Liver (tissue), 9 donors: ENCODE results near the gene TRPM2. TPM values are rescaled to one million over a fixed set of nuclear protein-coding genes. Genes with fewer than 3 reads are reported as not detected.

ENCODE experiments used
- DNase-seq: peaks from one replicate; pipeline ENCODE4 v3.0.0-alpha.2; 2017; ENCODE audit warnings: low spot score
- H3K27ac ChIP-seq, 2 donors: one replicate each; pipeline ENCODE4 v1.7.0; 2013; ENCODE audit warnings: inconsistent platforms in 2 of 2, low read length in 2 of 2, control low read depth in 1 of 2, low read depth in 1 of 2, mild to moderate bottlenecking in 1 of 2
- H3K27me3 ChIP-seq, 4 donors: one replicate each; pipeline versions ENCODE4 v1.6.1 to v1.7.0; 2013; ENCODE audit warnings: low read length in 3 of 4, inconsistent platforms in 1 of 4, mild to moderate bottlenecking in 1 of 4, moderate library complexity in 1 of 4; ENCODE audit not compliant: control insufficient read depth in 4 of 4, insufficient read depth in 4 of 4
- H3K36me3 ChIP-seq, 4 donors: one replicate each; pipeline versions ENCODE4 v1.6.1 to v1.7.0; 2013; ENCODE audit warnings: low read length in 3 of 4, mild to moderate bottlenecking in 3 of 4, low read depth in 1 of 4, moderate library complexity in 1 of 4; ENCODE audit not compliant: control insufficient read depth in 4 of 4, insufficient read depth in 3 of 4
- H3K4me1 ChIP-seq, 4 donors: one replicate each; pipeline versions ENCODE4 v1.6.1 to v1.7.0; 2013; ENCODE audit warnings: low read length in 3 of 4, mild to moderate bottlenecking in 3 of 4, moderate library complexity in 1 of 4; ENCODE audit not compliant: control insufficient read depth in 4 of 4, insufficient read depth in 4 of 4
- H3K4me3 ChIP-seq, 3 donors: one replicate each; pipeline versions ENCODE4 v1.6.1 to v1.7.0; 2013; ENCODE audit warnings: low read length in 3 of 3, control low read depth in 1 of 3, low read depth in 1 of 3, mild to moderate bottlenecking in 1 of 3
- H3K9ac ChIP-seq, 2 donors: one replicate each; pipeline ENCODE4 v1.7.0; 2013; ENCODE audit warnings: low read length in 2 of 2, mild to moderate bottlenecking in 2 of 2, moderate library complexity in 2 of 2, control low read depth in 1 of 2, low read depth in 1 of 2
- H3K9me3 ChIP-seq, 4 donors: one replicate each; pipeline versions ENCODE4 v1.6.1 to v1.7.0; 2013; ENCODE audit warnings: low read length in 3 of 4; ENCODE audit not compliant: control insufficient read depth in 4 of 4
- ATF3 ChIP-seq: IDR thresholded peaks from 2 replicates; pipeline ENCODE4 v1.6.1; 2016; ENCODE audit warnings: antibody characterized with exemption
- EGR1 ChIP-seq, 2 donors: IDR thresholded peaks; 2 replicates each; pipeline ENCODE4 v1.6.1; 2016 to 2018; ENCODE audit warnings: antibody characterized with exemption in 2 of 2, low read depth in 2 of 2
- FOXA1 ChIP-seq: IDR thresholded peaks from 2 replicates; pipeline ENCODE4 v1.6.1; 2016; ENCODE audit warnings: antibody characterized with exemption
- FOXA2 ChIP-seq: IDR thresholded peaks from 2 replicates; pipeline ENCODE4 v1.6.1; 2016; ENCODE audit warnings: antibody characterized with exemption
- GABPA ChIP-seq, 2 donors: IDR thresholded peaks in 1 of 2; conservative IDR thresholded peaks in 1 of 2; 2 replicates each; pipeline ENCODE4 v1.6.1; 2016; ENCODE audit warnings: antibody characterized with exemption in 2 of 2, mild to moderate bottlenecking in 1 of 2, moderate library complexity in 1 of 2
- HNF4A ChIP-seq, 2 donors: conservative IDR thresholded peaks; 2 replicates each; pipeline ENCODE4 v1.6.1; 2016; ENCODE audit warnings: antibody characterized with exemption in 2 of 2, mild to moderate bottlenecking in 2 of 2
- HNF4G ChIP-seq: IDR thresholded peaks from 2 replicates; pipeline ENCODE4 v1.6.1; 2016; ENCODE audit warnings: antibody characterized with exemption
- JUND ChIP-seq, 2 donors: IDR thresholded peaks; 2 replicates each; pipeline ENCODE4 v1.6.1; 2016; ENCODE audit warnings: antibody characterized with exemption in 2 of 2
- NR2F2 ChIP-seq: IDR thresholded peaks from 2 replicates; pipeline ENCODE4 v1.6.1; 2016; ENCODE audit warnings: antibody characterized with exemption
- RAD21 ChIP-seq, 2 donors: IDR thresholded peaks; 2 replicates each; pipeline ENCODE4 v1.6.1; 2016; ENCODE audit warnings: antibody characterized with exemption in 2 of 2, mild to moderate bottlenecking in 2 of 2
- RXRA ChIP-seq, 2 donors: IDR thresholded peaks; 2 replicates each; pipeline ENCODE4 v1.6.1; 2017 to 2018; ENCODE audit warnings: antibody characterized with exemption in 2 of 2, mild to moderate bottlenecking in 1 of 2
- SP1 ChIP-seq: IDR thresholded peaks from 2 replicates; pipeline ENCODE4 v1.6.1; 2018; ENCODE audit warnings: antibody characterized with exemption, mild to moderate bottlenecking
- ZBTB33 ChIP-seq: IDR thresholded peaks from 2 replicates; pipeline ENCODE4 v1.6.1; 2016; ENCODE audit warnings: antibody characterized with exemption
- WGBS: extraction: QIAGEN DNeasy Blood & Tissue Kit; methylation state at CpG from one replicate; pipeline ENCODE4 v1.1.7; 2013; 5-methylcytosine and 5-hydroxymethylcytosine counted together
- polyA plus RNA-seq, 2 donors: library from polyadenylated mRNA; stranded (reverse) in 1 of 2; unstranded in 1 of 2; fragments of 200-250 nt in 1 of 2; fragments of >200 nt in 1 of 2; fragmentation: Nextera tagmentation in 1 of 2; extraction: Ambion mirVana in 1 of 2; gene quantifications; one replicate each; pipeline versions ENCODE4 v1.2.1 to v1.2.3, GENCODE V29; 2013 to 2015
- total RNA-seq, 2 donors: library from RNA; depleted of rRNA; stranded (reverse); fragments of >200 nt; gene quantifications; one replicate each; pipeline ENCODE4 v1.2.3, GENCODE V29; 2014
- TF ChIP-seq, protein P1 (sequence below): IDR thresholded peaks from 2 replicates; pipeline ENCODE4 v1.6.1; 2016; ENCODE audit warnings: antibody characterized with exemption
- TF ChIP-seq, protein P2 (sequence below): fragments of 150-350 bp; IDR thresholded peaks from 2 replicates; pipeline ENCODE4 v1.5.1; 2017; ENCODE audit warnings: improper control_type of control experiment, low read depth, low read length; ENCODE audit not compliant: missing input control
- donor health status: healthy.
- donor health status: healthy.
- donor health status: healthy.
- donor health status: healthy.
- donor health status: healthy.

TRPM2 gene
- total and polyA plus RNA-seq, 4 donors: 0.43 to 1.3 (median 0.63) TPM

DNA sequence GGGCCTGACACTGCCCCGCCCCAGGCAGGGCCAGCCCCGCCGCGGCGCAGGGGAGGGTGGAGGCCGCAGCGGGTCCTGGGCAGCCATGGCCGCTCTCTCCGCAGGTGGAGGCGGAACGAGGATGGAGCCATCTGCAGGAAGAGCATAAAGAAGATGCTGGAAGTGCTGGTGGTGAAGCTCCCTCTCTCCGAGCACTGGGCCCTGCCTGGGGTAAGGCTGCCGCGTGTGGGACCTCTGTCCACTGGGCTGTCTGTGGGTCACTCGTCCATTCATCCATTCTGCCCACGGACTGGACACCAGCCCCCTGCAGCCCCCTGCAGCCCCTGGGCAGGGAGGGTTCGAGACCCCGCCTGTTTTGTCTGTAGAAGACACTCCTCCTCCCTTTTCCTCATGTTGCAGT, 83.5 kb downstream of the TRPM2 start:
- H3K36me3 ChIP-seq: no peaks in the 10 kb centered on the region
- no peak overlapping the region for H3K27ac ChIP-seq
- H3K9ac ChIP-seq: no peak overlapping the region
- WGBS: 93% methylated on average over 18 of the region's 18 CpGs
- H3K27me3 ChIP-seq: no peaks in the 10 kb centered on the region
- no peak for TF ChIP-seq SP1
- no peak for TF ChIP-seq GABPA (IDR thresholded peaks at IDR 0.05 in 1 of 2, conservative IDR thresholded peaks at IDR 0.05 in 1 of 2)
- no peak for TF ChIP-seq EGR1 (IDR thresholded peaks at IDR 0.05; ENCODE audit: low read depth in 2 of 2)
- no peak for TF ChIP-seq HNF4A (conservative IDR thresholded peaks at IDR 0.05)
- no peak for TF ChIP-seq FOXA2
- TF ChIP-seq ZBTB33: no peak
- TF ChIP-seq, protein P1, sequence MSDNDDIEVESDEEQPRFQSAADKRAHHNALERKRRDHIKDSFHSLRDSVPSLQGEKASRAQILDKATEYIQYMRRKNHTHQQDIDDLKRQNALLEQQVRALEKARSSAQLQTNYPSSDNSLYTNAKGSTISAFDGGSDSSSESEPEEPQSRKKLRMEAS: no peak
- TF ChIP-seq FOXA1: no peak
- no peak for TF ChIP-seq RAD21 (IDR thresholded peaks at IDR 0.05)
- no peak for TF ChIP-seq JUND (IDR thresholded peaks at IDR 0.05)
- TF ChIP-seq NR2F2: no peak
- no peak overlapping the region for H3K4me3 ChIP-seq
- H3K4me1 ChIP-seq: peaks cover 0 to 12% (median 7%) of the 10 kb centered on the region in 4 donors
- no peak for DNase-seq
- no peaks in the 10 kb centered on the region for H3K9me3 ChIP-seq

- Histone ChIP-seq H3K4me3 (no peak overlapping the region), H3K9me3 (no peaks in the 10 kb centered on the region), H3K36me3 (no peaks in the 10 kb centered on the region), H3K27me3 (no peaks in the 10 kb centered on the region), H3K4me1 (peaks cover 0 to 12% (median 7%) of the 10 kb centered on the region in 4 donors), H3K9ac (no peak overlapping the region), H3K27ac (no peak overlapping the region)
- no peak for DNase-seq
- TF ChIP-seq, protein P1: no peak
- TF ChIP-seq FOXA2 (no peak), HNF4G (no peak), RXRA (IDR thresholded peaks at IDR 0.05) (no peak), FOXA1 (no peak), ATF3 (no peak), EGR1 (IDR thresholded peaks at IDR 0.05; ENCODE audit: low read depth in 2 of 2) (no peak), HNF4A (conservative IDR thresholded peaks at IDR 0.05) (no peak), GABPA (IDR thresholded peaks at IDR 0.05 in 1 of 2, conservative IDR thresholded peaks at IDR 0.05 in 1 of 2) (no peak)
- TF ChIP-seq, protein P2, sequence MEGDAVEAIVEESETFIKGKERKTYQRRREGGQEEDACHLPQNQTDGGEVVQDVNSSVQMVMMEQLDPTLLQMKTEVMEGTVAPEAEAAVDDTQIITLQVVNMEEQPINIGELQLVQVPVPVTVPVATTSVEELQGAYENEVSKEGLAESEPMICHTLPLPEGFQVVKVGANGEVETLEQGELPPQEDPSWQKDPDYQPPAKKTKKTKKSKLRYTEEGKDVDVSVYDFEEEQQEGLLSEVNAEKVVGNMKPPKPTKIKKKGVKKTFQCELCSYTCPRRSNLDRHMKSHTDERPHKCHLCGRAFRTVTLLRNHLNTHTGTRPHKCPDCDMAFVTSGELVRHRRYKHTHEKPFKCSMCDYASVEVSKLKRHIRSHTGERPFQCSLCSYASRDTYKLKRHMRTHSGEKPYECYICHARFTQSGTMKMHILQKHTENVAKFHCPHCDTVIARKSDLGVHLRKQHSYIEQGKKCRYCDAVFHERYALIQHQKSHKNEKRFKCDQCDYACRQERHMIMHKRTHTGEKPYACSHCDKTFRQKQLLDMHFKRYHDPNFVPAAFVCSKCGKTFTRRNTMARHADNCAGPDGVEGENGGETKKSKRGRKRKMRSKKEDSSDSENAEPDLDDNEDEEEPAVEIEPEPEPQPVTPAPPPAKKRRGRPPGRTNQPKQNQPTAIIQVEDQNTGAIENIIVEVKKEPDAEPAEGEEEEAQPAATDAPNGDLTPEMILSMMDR: no peak
- 91% methylated on average over 5 of the region's 5 CpGs for WGBS
Measured at GRCh38 chr21:44437371-44437695, 83.9 kb downstream of the TRPM2 start.
